SK-N-SH treated with all-trans-retinoic acid at 6 μM for 48 hours (cell line): ENCODE results near the gene C11orf65.

ENCODE experiments used
- ATAC-seq: fragments of 200-7000 bp; cut with Tn5 transposase; 3 replicates; pipeline ENCODE4 v1.9.1; 2020; ENCODE audit warnings: mild to moderate bottlenecking, moderate library complexity
- ARNTL ChIP-seq: fragments of 450-650 bp; formaldehyde crosslinking; IDR thresholded peaks from 2 replicates; pipeline ENCODE4 v1.5.0; 2020; ENCODE audit warnings: low read depth, mild to moderate bottlenecking, moderate library complexity, borderline replicate concordance
- BACH2 ChIP-seq: fragments of 250-450 bp; sonication (Bioruptor Pico); IDR thresholded peaks from 2 replicates; pipeline ENCODE4 v1.9.0; 2021; ENCODE audit warnings: mild to moderate bottlenecking, borderline replicate concordance
- CREB5 ChIP-seq: fragments of 250-450 bp; sonication (Bioruptor Pico); IDR thresholded peaks from 2 replicates; pipeline ENCODE4 v1.5.1; 2020; ENCODE audit warnings: low read depth, mild to moderate bottlenecking, moderate library complexity
- CSDC2 ChIP-seq: fragments of 250-450 bp; sonication (Bioruptor Pico); IDR thresholded peaks from 2 replicates; pipeline ENCODE4 v1.5.0; 2020; ENCODE audit warnings: mild to moderate bottlenecking, moderate library complexity
- CSRNP3 ChIP-seq: fragments of 250-450 bp; sonication (Bioruptor Pico); IDR thresholded peaks from 2 replicates; pipeline ENCODE4 v1.5.1; 2021; ENCODE audit warnings: mild to moderate bottlenecking, moderate library complexity
- ESRRG ChIP-seq: fragments of 250-450 bp; sonication (Bioruptor Pico); IDR thresholded peaks from 2 replicates; pipeline ENCODE4 v1.6.1; 2021; ENCODE audit warnings: mild to moderate bottlenecking
- GLIS3 ChIP-seq: fragments of 250-450 bp; sonication (Bioruptor Pico); IDR thresholded peaks from 2 replicates; pipeline ENCODE4 v1.5.0; 2020; ENCODE audit warnings: mild to moderate bottlenecking, moderate library complexity
- ISL1 ChIP-seq: fragments of 250-450 bp; sonication (Bioruptor Pico); IDR thresholded peaks from 2 replicates; pipeline ENCODE4 v2.1.2; 2022; ENCODE audit warnings: mild to moderate bottlenecking, moderate library complexity
- OSR1 ChIP-seq: fragments of 250-450 bp; sonication (Bioruptor Pico); IDR thresholded peaks from 2 replicates; pipeline ENCODE4 v1.8.0; 2022; ENCODE audit warnings: moderate library complexity, mild to moderate bottlenecking, inconsistent platforms
- PATZ1 ChIP-seq: fragments of 250-450 bp; sonication (Bioruptor Pico); IDR thresholded peaks from 2 replicates; pipeline ENCODE4 v1.8.0; 2020; ENCODE audit warnings: mild to moderate bottlenecking, moderate library complexity, borderline replicate concordance
- POU6F1 ChIP-seq: fragments of 250-450 bp; sonication (Bioruptor Pico); IDR thresholded peaks from 2 replicates; pipeline ENCODE4 v1.8.0; 2021; ENCODE audit warnings: low read depth, mild to moderate bottlenecking, moderate library complexity, borderline replicate concordance
- TCF4 ChIP-seq: fragments of 250-450 bp; sonication (Bioruptor Pico); IDR thresholded peaks from 2 replicates; pipeline ENCODE4 v1.8.0; 2021; ENCODE audit warnings: mild to moderate bottlenecking, moderate library complexity, borderline replicate concordance
- TOX ChIP-seq: fragments of 250-450 bp; sonication (Bioruptor Pico); IDR thresholded peaks from 2 replicates; pipeline ENCODE4 v1.8.0; 2021; ENCODE audit warnings: mild to moderate bottlenecking, moderate library complexity, borderline replicate concordance
- TSHZ2 ChIP-seq: fragments of 250-450 bp; sonication (Bioruptor Pico); IDR thresholded peaks from 2 replicates; pipeline ENCODE4 v1.5.0; 2020; ENCODE audit warnings: mild to moderate bottlenecking, moderate library complexity
- ZFP3 ChIP-seq: fragments of 250-450 bp; sonication (Bioruptor Pico); IDR thresholded peaks from 2 replicates; pipeline ENCODE4 v1.5.0; 2020; ENCODE audit warnings: mild to moderate bottlenecking, moderate library complexity
- ZFP30 ChIP-seq: fragments of 450-650 bp; formaldehyde crosslinking; IDR thresholded peaks from 2 replicates; pipeline ENCODE4 v1.5.0; 2022; ENCODE audit warnings: mild to moderate bottlenecking, moderate library complexity
- ZNF565 ChIP-seq: fragments of 450-650 bp; formaldehyde crosslinking; conservative IDR thresholded peaks from 2 replicates; pipeline ENCODE4 v1.5.0; 2020; ENCODE audit warnings: low read depth, mild to moderate bottlenecking, moderate library complexity
- ZNF70 ChIP-seq: fragments of 450-650 bp; formaldehyde crosslinking; IDR thresholded peaks from 2 replicates; pipeline ENCODE4 v1.5.0; 2020; ENCODE audit warnings: mild to moderate bottlenecking, moderate library complexity

Gene C11orf65

DNA sequence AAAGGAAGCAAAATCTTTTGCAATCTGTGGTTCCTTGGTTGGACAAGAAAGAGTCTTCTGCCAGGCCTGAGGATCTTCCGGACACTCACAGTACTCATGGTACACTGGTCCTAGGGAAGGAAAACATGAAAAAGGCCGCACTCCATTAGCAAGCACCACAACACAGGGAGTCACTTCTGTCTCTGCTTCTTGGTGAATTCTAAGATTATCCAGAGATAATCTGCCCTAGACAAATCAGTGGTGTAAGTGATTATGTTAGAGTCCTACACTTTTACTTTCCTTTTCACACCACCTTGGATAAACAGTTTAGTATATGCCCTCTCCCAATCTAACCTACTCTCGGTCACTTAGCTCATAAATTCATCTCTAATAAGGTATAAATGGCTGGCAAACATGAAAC, 19.0 kb upstream of the C11orf65 start (continued):
- TF ChIP-seq CSRNP3 (CRISPR knock-in tag) (no peak), ZFP30 (CRISPR knock-in tag) (no peak), ZFP3 (no peak), TCF4 (CRISPR knock-in tag) (no peak)

DNA sequence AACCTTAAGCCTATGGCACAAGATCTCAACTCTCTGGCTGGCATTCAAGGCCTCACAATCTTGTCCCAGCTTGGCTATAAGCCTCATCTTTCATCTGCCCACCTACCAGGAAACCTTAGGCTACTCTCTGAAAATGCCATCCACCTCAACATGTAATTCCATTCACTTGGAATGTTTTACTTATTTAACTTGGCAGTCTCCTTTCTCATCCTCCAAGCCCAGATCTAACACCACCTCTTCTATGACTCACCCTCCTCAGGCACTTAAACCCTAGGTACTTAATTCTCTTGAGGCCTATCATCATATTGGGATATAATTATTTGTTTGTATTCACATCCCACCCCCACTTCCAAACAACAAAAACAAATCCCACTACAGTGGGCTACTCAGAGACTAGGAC, 15.8 kb upstream of the C11orf65 start:
- ATAC-seq: no peak
- no peak for TF ChIP-seq POU6F1
- no peak for TF ChIP-seq TCF4 (CRISPR knock-in tag)
- TF ChIP-seq ZNF565 (CRISPR knock-in tag): no peak
- TF ChIP-seq CSDC2 (CRISPR knock-in tag): no peak
- TF ChIP-seq PATZ1 (CRISPR knock-in tag): no peak
- TF ChIP-seq TOX (CRISPR knock-in tag): no peak
- no peak for TF ChIP-seq CREB5
- TF ChIP-seq BACH2 (CRISPR knock-in tag): no peak

- TF ChIP-seq OSR1 (CRISPR knock-in tag) (no peak), POU6F1 (no peak), ZNF70 (CRISPR knock-in tag) (no peak), ARNTL (CRISPR knock-in tag) (no peak), ISL1 (CRISPR knock-in tag) (no peak), GLIS3 (CRISPR knock-in tag) (no peak), ZFP30 (CRISPR knock-in tag) (no peak), BACH2 (CRISPR knock-in tag) (no peak), ZNF565 (CRISPR knock-in tag) (no peak), CSDC2 (CRISPR knock-in tag) (no peak), ESRRG (CRISPR knock-in tag) (no peak), TSHZ2 (CRISPR knock-in tag) (no peak)
- TF ChIP-seq, all 23 proteins: peak for 0
- ATAC-seq: no peak
Observed at GRCh38 chr11:108474664-108475463, 7.5 kb upstream of the C11orf65 start.
